MM.1S (cell line): ENCODE measurements around the gene CSPG5.

ENCODE experiments used
- DNase-seq: peaks from one replicate; pipeline ENCODE4 v3.0.0-alpha.2; 2015
- H2AFZ ChIP-seq: fragments of 300-600 bp; sonication (generic); 2 replicates; pipeline ENCODE4 v1.6.0; 2016; ENCODE audit warnings: antibody characterized with exemption, low read length
- H3F3A ChIP-seq: fragments of 300-600 bp; sonication (generic); 2 replicates; pipeline ENCODE4 v1.6.1; 2016; ENCODE audit warnings: mild to moderate bottlenecking, antibody characterized with exemption, low read length, moderate library complexity, mixed read lengths; ENCODE audit not compliant: insufficient read depth
- H3K27ac ChIP-seq: fragments of 300-600 bp; sonication (generic); 2 replicates; pipeline ENCODE4 v1.5.1; 2016; ENCODE audit warnings: mild to moderate bottlenecking, low read length
- H3K27me3 ChIP-seq: fragments of 300-600 bp; sonication (generic); replicated peaks from 2 replicates; pipeline ENCODE4 v1.6.0; 2016; ENCODE audit warnings: low read length; ENCODE audit not compliant: insufficient read depth
- H3K36me3 ChIP-seq: fragments of 300-600 bp; sonication (generic); replicated peaks from 2 replicates; pipeline ENCODE4 v1.6.1; 2016; ENCODE audit warnings: mild to moderate bottlenecking, low read length, mixed read lengths; ENCODE audit not compliant: insufficient read depth
- H3K4me1 ChIP-seq: fragments of 300-600 bp; sonication (generic); 2 replicates; pipeline ENCODE4 v1.6.1; 2016; ENCODE audit warnings: low read length, mixed read lengths
- H3K4me2 ChIP-seq: fragments of 300-600 bp; sonication (generic); 2 replicates; pipeline ENCODE4 v1.6.0; 2016; ENCODE audit warnings: low read depth, low read length
- H3K4me3 ChIP-seq: fragments of 300-600 bp; sonication (generic); 2 replicates; pipeline ENCODE4 v1.5.1; 2016; ENCODE audit warnings: low read length, mixed read lengths
- H3K79me2 ChIP-seq: fragments of 300-600 bp; sonication (generic); 2 replicates; pipeline ENCODE4 v1.6.1; 2016; ENCODE audit warnings: mixed run types, low read length, mixed read lengths
- H3K9ac ChIP-seq: fragments of 300-600 bp; sonication (generic); 2 replicates; pipeline ENCODE4 v1.6.1; 2016; ENCODE audit warnings: low read length, mixed read lengths
- H3K9me2 ChIP-seq: fragments of 300-600 bp; sonication (generic); replicated peaks from 2 replicates; pipeline ENCODE4 v1.6.1; 2016; ENCODE audit warnings: mild to moderate bottlenecking, low read length, mixed read lengths; ENCODE audit not compliant: insufficient read depth
- H3K9me3 ChIP-seq: fragments of 300-600 bp; sonication (generic); replicated peaks from 2 replicates; pipeline ENCODE4 v1.6.1; 2016; ENCODE audit warnings: mild to moderate bottlenecking, low read length, mixed read lengths; ENCODE audit not compliant: insufficient read depth
- H4K20me1 ChIP-seq: fragments of 300-600 bp; sonication (generic); 2 replicates; pipeline ENCODE4 v1.6.1; 2016; ENCODE audit warnings: mild to moderate bottlenecking, low read length, moderate library complexity, mixed read lengths; ENCODE audit not compliant: insufficient read depth
- EZH2 ChIP-seq: fragments of 300-600 bp; sonication (generic); optimal IDR thresholded peaks from 2 replicates; pipeline ENCODE3; 2017; ENCODE audit warnings: low read depth, mild to moderate bottlenecking, antibody characterized with exemption, low read length, mixed read lengths
- EZH2phosphoT487 ChIP-seq: fragments of 300-600 bp; sonication (generic); IDR thresholded peaks from 2 replicates; pipeline ENCODE4 v1.6.1; 2018; ENCODE audit warnings: antibody characterized with exemption, low read length
- TF ChIP-seq, protein P1 (sequence below): fragments of 300-600 bp; sonication (generic); IDR thresholded peaks from 2 replicates; pipeline ENCODE4 v1.5.1; 2016; ENCODE audit warnings: antibody characterized with exemption, low read length, mixed read lengths

Gene CSPG5

DNA sequence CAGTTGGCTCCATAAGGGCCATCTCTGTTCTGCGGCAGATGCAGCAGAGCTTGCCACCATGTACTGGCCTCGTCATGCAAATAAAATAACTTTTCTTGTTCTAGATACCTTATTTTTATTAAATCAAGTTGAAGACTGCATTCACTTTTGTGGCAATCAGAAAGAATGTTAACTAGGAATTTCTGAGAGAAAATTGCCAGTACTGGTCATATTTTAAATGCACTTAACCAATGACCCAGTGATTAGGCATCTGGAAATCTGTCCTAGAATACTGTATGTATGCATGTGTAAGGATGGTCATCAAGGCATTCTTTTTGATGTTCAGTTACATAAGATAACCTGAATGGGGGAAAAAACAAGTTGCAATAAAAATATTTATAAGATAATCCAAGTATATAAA lies 34.2 kb upstream of the CSPG5 start:
- no peaks in the 10 kb centered on the region for H3F3A ChIP-seq
- H2AFZ ChIP-seq, result no peak overlapping the region
- no peak for DNase-seq
- H3K9ac ChIP-seq, result no peak overlapping the region
- no peaks in the 10 kb centered on the region for H3K9me2 ChIP-seq
- H3K79me2 ChIP-seq, result no peaks in the 10 kb centered on the region
- no peaks in the 10 kb centered on the region for H3K4me1 ChIP-seq
- H3K4me2 ChIP-seq, result no peak overlapping the region
- no peaks in the 10 kb centered on the region for H4K20me1 ChIP-seq
- no peaks in the 10 kb centered on the region for H3K27me3 ChIP-seq
- H3K9me3 ChIP-seq, result no peaks in the 10 kb centered on the region
- no peak for TF ChIP-seq EZH2
- TF ChIP-seq EZH2phosphoT487, result no peak
- TF ChIP-seq, protein P1, sequence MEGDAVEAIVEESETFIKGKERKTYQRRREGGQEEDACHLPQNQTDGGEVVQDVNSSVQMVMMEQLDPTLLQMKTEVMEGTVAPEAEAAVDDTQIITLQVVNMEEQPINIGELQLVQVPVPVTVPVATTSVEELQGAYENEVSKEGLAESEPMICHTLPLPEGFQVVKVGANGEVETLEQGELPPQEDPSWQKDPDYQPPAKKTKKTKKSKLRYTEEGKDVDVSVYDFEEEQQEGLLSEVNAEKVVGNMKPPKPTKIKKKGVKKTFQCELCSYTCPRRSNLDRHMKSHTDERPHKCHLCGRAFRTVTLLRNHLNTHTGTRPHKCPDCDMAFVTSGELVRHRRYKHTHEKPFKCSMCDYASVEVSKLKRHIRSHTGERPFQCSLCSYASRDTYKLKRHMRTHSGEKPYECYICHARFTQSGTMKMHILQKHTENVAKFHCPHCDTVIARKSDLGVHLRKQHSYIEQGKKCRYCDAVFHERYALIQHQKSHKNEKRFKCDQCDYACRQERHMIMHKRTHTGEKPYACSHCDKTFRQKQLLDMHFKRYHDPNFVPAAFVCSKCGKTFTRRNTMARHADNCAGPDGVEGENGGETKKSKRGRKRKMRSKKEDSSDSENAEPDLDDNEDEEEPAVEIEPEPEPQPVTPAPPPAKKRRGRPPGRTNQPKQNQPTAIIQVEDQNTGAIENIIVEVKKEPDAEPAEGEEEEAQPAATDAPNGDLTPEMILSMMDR, result no peak
- H3K27ac ChIP-seq, result no peak overlapping the region
- 0 out of 2 replicates have a peak, but pooled peaks cover 3% of the 10 kb centered on the region for H3K36me3 ChIP-seq
- no peak overlapping the region for H3K4me3 ChIP-seq

DNA sequence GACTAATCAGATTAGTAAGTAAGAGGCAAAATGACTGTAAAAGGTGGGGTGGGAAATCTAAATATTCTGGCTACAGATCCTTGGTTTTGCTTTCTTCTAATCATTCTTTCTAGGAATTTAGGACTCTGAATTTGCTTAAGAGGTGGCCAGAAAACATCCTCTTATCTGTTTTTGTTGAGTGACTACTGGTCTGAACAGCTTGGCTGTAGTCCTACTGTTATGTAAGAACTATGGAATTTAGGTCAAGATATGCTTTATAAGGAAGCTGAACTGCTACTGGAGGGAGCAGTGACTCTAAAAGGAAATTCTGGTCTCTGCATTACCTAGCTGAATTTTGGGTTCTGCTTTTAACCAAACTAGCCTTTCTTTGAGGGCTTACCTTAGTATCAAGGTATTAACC lies 33.5 kb upstream of the CSPG5 start:
- Histone ChIP-seq H3K4me1 (no peaks in the 10 kb centered on the region), H3K4me2 (no peak overlapping the region), H2AFZ (no peak overlapping the region), H4K20me1 (no peaks in the 10 kb centered on the region), H3K9me2 (no peaks in the 10 kb centered on the region), H3K4me3 (no peak overlapping the region), H3K27me3 (no peaks in the 10 kb centered on the region), H3K9me3 (no peaks in the 10 kb centered on the region), H3F3A (no peaks in the 10 kb centered on the region), H3K9ac (no peak overlapping the region), H3K79me2 (no peaks in the 10 kb centered on the region), H3K36me3 (0 out of 2 replicates have a peak, but pooled peaks cover 3% of the 10 kb centered on the region), H3K27ac (no peak overlapping the region)
- DNase-seq, result no peak
- TF ChIP-seq EZH2phosphoT487, result no peak
- TF ChIP-seq, protein P1, result no peak
- TF ChIP-seq EZH2, result no peak

GRCh38 chr3:47611576-47611975 lies 32.9 kb upstream of the CSPG5 start:
- no peaks in the 10 kb centered on the region for H3K9me3 ChIP-seq
- no peaks in the 10 kb centered on the region for H4K20me1 ChIP-seq
- H3K27me3 ChIP-seq, result no peaks in the 10 kb centered on the region
- H3F3A ChIP-seq, result no peaks in the 10 kb centered on the region
- H3K9ac ChIP-seq, result no peak overlapping the region
- H3K9me2 ChIP-seq, result no peaks in the 10 kb centered on the region
- H3K36me3 ChIP-seq, result 0 out of 2 replicates have a peak, but pooled peaks cover 3% of the 10 kb centered on the region
- H2AFZ ChIP-seq, result no peak overlapping the region
- DNase-seq, result no peak
- TF ChIP-seq, protein P1, result no peak
- TF ChIP-seq EZH2 (no peak), EZH2phosphoT487 (no peak)
- no peak overlapping the region for H3K4me2 ChIP-seq
- H3K4me1 ChIP-seq, result no peaks in the 10 kb centered on the region
- H3K79me2 ChIP-seq, result no peaks in the 10 kb centered on the region
- no peak overlapping the region for H3K27ac ChIP-seq
- no peak overlapping the region for H3K4me3 ChIP-seq
